Omental fat pad (tissue), 4 donors: ENCODE measurements around the gene IL1RAPL1. TPM values are rescaled to one million over a fixed set of nuclear protein-coding genes. Genes with fewer than 3 reads are reported as not detected.

Source experiments
- ATAC-seq: fragments of 150-250 bp; one replicate; pipeline ENCODE4 v1.9.1; 2016; ENCODE audit warnings: mild to moderate bottlenecking, moderate library complexity; ENCODE audit not compliant: low FRiP score
- DNase-seq: peaks from one replicate; pipeline ENCODE4 v3.0.0-alpha.2; 2019; ENCODE audit warnings: low spot score
- CTCF ChIP-seq, 3 donors: fragments of 450-650 bp; IDR thresholded peaks; one replicate each; pipeline ENCODE4 v1.5.1; 2016 to 2017; ENCODE audit warnings: antibody characterized with exemption in 3 of 3, mild to moderate bottlenecking in 3 of 3, moderate library complexity in 2 of 3
- total RNA-seq, 4 donors: library from RNA; depleted of rRNA; stranded (reverse); fragments of >200 nt; gene quantifications; one replicate each; pipeline ENCODE4 v1.1.0, GENCODE V29; 2016

The IL1RAPL1 gene
- total RNA-seq, 4 donors from 2014 or later = 0.13 to 0.93 (median 0.42) TPM

- DNase-seq = no peak
- ATAC-seq = no peak
- no peak for TF ChIP-seq CTCF (IDR thresholded peaks at IDR 0.05)
These were observed 436.0 kb downstream of the IL1RAPL1 start for GRCh38 chrX:29023207-29023606.

GRCh38 chrX:29024871-29025270, 437.6 kb downstream of the IL1RAPL1 start:
- no peak for DNase-seq
- TF ChIP-seq CTCF (IDR thresholded peaks at IDR 0.05) = no peak
- ATAC-seq = no peak

- TF ChIP-seq CTCF (IDR thresholded peaks at IDR 0.05) = no peak
- no peak for DNase-seq
- no peak for ATAC-seq
These were observed 452.3 kb downstream of the IL1RAPL1 start for GRCh38 chrX:29039501-29039900.

- ATAC-seq = no peak
- TF ChIP-seq CTCF (IDR thresholded peaks at IDR 0.05) = no peak
- DNase-seq = no peak
These were observed 452.9 kb downstream of the IL1RAPL1 start for GRCh38 chrX:29040160-29040559.

GRCh38 chrX:29042341-29042740, 455.1 kb downstream of the IL1RAPL1 start:
- TF ChIP-seq CTCF (IDR thresholded peaks at IDR 0.05) = no peak
- ATAC-seq (no peak), DNase-seq (no peak)

GRCh38 chrX:29043746-29044145, 456.5 kb downstream of the IL1RAPL1 start:
- ATAC-seq (no peak), DNase-seq (no peak)
- TF ChIP-seq CTCF (IDR thresholded peaks at IDR 0.05) = no peak

GRCh38 chrX:29044423-29045184, 457.4 kb downstream of the IL1RAPL1 start:
- TF ChIP-seq CTCF (IDR thresholded peaks at IDR 0.05) = no peak
- DNase-seq (no peak), ATAC-seq (no peak)
